SIG-M5 (cell line): ENCODE data around the gene TFPI.

Experiments used
- DNase-seq: peaks from one replicate; lab custom pipeline; 2025; lab: John Stamatoyannopoulos, UW

Gene TFPI

DNA sequence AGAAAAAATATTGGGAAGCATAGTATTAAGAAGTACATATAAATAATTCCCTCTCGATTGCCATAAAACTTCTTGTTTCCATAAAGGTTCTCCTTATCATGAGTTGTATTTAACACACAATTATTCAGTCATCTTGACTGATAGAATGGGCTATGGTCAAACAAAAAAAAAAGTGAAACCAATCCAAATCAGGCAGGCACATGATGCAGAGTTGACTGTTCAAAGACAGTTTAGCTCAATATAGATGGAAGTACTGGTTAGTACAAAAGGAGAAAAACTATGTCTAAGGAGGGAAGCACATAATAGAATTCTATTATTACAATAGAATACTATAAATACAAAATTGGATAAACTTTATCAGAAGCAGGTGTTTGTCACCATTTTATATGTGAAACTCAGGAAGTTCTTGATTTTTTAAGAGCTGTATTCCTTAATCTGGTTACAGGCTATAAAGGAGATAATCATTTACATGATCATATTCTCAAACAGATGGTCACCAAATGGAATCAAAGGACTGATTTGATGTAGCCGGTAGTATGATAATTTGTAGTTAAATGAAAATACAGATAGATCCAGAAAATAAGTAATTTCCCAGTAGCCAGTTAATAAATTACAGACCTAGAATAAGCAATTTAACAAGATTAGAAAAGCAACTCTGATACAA, 88.0 kb downstream of the TFPI start:
- DNase-seq, result no peak

DNA sequence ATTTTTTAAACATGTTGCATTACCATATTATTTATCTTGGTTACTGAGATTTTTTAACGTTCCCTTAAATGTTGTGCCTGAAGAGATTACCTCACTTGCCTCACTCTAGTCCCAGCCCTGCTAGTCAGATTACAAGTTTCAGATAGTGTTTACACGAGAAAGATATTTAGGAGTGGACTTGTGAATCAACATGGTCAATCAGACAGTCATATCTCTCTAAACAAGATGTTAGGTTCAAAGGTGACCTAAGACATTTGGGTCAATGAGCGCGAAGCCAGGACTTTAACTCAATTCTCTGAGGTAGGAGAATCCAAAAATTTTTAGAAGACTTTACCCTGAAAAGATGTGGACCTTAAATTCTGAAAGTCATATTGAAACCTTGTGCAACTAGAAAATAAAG, 91.4 kb downstream of the TFPI start:
- no peak for DNase-seq

DNA sequence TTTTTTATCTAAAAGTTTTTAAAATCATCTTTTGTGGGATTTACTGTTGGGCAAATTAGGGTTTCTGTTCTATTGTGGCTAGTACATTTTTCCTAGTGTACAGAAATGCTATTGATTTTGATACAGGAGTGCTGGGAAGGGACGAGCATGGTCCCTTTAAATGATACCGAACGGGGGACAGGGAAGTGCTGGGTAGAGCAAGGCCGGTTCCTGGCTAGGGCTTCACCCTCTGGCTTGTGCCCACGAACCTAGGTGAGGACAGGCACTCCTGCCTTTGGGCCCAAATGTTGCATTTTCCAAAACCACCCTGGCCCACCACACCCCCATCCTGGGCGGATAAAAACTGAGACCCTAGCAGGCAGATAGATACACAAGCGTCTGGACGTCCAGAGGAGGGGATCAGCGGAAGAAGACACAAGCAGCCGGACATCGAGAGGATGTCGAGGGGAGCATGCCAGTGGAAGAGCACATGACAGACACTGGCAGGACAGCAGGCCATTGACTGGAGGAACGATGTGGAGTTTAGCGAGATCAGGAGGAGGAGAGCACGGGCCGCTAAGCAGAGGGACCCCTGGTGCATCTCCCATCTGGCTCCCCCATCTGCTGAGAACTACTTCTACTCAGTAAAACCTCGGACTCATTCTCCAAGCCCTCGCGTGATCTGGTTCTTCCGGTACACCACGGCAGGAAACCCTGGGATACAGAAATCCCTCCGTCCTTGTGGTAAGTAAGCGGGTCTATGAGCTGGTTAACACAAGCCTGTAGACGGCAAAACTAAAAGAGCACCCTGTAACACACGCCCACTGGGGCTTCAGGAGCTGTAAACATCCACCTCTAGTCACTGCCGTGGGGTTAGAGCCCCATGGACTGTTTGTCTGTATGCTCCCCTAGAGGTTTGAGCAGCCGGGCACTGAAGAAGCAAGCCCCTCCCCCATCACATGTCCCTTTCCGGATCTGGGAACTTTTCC, 92.7 kb downstream of the TFPI start:
- no peak for DNase-seq

DNA sequence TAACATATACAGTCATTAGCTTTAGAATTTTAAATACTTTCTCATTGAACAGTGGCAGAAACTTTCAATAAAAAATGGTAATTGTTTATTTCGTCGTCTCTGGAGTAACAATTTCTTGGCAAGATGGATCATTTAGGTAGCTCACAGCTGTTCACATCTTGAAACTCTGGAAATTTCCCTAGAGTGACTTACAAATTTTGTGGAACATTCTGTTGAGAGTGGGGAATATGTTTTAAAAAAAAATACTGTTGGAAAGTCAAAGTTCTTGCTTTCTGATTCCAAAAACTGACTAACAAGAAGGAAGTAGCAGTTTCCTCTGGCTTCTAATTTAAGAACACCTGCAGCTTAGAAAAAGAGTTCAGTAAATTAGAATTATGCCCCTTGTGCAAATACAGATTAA, 95.0 kb downstream of the TFPI start:
- no peak for DNase-seq

DNA sequence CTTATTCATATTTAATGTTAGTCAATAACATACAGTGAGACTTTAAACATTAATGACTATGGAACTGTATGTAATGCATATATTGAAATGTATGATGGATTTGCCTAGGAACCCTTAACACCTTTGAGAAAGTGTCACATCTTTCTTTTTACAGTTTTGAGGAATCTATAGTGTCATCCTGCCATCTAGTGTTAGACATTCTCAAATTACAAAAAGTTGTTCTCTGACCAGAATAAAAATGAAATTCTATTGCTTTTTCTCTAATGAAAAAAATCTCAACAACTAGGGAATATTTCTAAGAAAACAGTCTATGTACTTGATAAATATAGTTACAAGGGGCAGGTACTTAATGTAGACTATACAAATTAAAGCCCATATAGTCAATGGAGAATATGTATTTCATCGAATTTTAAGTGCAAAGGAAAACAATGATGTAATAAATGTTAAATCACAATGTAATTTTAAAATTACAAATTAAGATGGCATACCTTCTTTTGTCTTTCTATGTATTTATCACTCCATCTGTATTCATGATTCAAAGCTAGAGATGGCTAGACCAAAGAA, 101.1 kb downstream of the TFPI start:
- no peak for DNase-seq

DNA sequence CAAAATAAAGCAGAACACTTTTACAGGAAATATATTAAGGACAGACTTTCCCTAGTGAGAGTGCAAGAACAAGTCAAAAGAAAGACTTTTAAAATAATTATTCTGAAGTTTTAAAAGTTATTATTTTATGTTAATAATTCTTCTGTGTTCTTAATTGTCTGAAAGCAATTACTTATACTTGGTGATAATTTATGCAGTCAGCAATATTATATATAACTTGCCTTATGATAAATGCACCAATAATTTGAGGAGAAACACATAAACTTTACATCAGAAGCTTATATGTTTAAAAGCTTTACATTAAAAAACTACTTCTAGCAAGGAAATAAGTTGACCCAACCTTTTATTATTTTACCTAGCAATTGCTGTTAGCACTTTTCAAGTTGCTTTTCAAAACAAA, 102.7 kb downstream of the TFPI start:
- no peak for DNase-seq

DNA sequence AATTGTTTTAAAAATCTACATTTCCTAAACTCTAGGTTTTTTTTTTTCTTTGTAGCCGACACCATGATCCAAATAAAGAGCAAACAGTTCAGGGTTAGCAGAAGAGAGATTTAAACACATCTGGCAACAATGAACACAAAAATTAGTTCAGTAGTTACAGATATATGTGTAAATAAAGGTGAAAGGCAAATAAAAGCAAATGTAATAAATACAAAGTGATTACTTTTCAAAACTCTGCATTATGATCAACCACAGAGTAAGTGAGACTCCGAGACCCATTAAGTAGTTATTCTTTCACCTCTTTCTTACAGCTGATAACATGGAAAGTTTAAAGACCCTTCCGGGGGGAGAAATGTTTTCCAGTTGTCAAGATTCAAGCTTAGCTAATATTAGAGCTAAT, 106.9 kb downstream of the TFPI start:
- no peak for DNase-seq

DNA sequence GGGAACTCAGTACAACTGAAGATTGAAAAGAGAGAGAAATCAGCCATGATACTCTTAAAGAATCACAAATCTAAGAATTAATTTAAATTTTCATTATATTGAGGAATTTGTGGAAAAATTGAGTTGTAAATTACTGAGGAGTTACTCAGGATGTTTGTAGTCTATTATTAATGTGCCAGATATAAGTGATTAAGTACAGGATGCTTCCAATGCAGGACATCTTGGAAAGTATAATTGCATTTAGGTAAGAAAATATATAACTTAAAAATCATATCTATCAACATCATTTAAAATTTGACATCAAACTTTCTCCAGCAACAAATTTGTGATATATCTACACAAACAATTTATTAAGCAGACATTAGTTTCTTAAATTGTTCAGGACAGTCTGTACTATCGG, 107.5 kb downstream of the TFPI start:
- DNase-seq, result no peak

DNA sequence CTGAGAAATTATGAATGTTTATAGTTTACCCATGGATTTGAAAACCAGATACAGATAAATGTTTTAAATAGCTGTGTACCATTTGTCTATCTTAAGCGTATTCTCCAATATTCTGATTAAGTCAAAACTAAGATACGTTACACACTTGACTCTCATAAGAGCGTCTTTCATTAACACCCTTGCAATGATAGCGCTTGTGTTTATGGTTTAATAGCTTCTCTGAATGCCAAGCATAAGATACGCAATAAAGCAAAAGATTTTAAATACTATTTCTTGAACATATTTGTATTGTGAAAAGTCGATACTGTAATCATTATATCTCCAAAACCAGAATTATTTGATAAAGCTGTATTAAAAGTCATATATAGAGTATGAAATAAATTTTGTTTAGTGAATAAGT, 109.2 kb downstream of the TFPI start:
- DNase-seq, result no peak

DNA sequence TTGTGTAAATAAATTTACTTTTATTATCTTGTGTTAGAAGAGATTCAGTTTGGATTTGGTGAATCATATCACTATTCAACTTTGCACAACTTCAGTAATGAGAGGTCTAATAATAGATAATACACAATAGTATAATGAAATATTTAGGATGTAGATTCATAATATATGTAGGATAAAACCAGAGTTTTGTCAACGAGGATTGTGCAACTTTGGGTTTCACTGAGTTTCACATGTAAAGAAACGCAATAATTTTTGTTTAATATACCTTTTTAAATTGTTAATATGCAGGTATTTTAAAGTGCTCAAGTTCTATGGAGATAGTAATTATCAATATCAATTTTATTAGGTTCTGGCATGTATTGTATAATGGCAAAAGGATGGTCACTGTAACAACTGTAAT, 111.5 kb downstream of the TFPI start:
- no peak for DNase-seq

DNA sequence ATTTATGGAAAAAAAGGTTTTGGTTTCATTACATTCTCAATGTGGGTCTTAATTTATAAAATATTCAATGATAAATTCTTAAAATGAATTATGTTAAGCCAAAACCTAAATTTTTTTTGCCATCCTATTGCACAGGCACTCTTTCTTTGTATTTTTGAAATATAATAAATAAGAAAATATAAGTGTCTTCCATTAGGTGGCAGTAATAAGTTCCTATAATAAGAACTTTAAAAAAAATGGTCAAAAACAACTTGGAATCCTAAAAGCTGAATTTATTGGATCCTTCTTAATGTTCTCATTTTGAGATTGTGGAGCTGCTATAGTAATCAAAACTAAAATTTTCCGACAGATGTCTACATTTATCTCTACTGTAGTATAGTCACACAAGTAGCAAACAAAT, 111.9 kb downstream of the TFPI start:
- DNase-seq, result no peak

DNA sequence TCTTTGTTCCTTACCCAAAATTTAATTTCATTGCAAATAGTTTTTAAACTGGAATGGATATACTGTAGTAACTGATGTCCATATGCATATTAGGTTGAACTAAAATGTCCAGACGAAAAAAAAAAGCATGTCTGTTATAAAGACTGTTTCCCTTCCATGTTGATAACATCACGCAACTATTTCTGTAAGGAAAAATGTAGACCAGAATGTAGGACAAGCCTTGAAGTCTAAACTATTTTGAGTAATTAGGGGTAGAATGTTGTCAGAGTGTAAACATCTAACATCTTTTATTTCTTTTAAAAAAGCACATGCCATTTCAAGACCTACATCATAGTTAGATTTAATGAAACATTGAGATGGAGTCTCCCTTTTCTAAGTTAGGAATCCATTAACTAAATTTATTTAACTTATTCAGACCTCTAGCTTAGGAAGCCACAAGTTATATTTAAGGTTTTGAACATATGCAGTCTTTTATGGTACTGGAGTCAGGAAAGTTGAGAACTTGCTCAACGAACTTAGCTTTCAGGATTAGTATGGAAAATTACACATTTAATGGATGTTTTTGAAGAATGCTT, 114.0 kb downstream of the TFPI start:
- DNase-seq, result no peak

DNA sequence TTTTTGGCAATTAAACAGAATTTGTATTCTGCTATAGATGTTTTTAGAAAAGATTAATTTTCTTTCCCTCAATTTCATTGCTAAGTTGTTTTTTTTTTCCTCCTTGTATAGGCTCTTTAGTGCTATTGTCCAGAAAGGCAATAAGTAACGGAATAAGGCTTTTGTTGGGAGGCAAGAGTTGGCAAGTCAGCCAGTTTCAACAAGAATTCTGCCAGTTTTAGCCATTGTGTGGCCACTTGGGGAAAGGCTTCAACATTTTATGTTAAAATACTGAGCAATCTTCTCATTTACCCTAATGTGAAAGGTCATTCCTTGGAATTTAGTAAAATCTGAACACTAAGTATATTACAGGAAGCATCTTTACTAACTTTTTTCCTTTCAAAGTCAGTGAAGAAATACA, 115.8 kb downstream of the TFPI start:
- no peak for DNase-seq

DNA sequence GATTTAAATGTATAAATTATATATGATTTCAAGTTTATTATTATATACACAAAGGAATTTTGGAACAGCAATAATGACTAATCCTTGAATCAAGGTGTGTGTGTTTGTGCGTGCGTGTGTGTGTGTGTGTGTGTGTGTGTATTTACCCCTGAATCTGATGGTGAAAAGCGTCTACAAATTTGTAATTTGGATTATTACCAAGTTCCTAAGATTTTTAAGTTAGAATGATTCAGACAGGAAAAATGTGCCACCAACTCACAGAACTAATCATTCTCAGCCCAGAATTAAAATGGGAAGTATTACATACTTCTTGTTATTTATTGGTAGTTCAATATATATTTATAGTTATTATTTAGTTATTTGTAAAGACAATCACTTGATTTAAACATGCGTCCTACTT, 118.5 kb downstream of the TFPI start:
- DNase-seq, result no peak

DNA sequence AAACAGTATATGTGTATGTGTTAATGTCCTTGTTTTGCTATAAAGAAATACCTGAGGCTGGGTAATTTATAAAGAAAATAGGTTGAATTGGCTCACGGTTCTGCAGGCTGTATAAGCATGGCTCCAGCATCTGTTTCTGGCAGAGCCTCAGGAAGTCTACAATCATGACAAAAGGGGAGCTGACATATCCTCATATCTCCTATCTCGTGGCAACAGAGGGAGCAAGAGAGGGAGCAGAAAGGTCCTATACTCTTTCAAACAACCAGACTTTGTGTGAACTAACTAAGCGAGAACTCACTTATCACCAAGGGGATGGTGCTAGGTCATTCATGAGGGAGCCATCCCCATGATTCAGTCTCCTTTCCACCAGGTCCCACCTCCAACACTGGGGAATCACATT, 119.2 kb downstream of the TFPI start:
- DNase-seq, result no peak

DNA sequence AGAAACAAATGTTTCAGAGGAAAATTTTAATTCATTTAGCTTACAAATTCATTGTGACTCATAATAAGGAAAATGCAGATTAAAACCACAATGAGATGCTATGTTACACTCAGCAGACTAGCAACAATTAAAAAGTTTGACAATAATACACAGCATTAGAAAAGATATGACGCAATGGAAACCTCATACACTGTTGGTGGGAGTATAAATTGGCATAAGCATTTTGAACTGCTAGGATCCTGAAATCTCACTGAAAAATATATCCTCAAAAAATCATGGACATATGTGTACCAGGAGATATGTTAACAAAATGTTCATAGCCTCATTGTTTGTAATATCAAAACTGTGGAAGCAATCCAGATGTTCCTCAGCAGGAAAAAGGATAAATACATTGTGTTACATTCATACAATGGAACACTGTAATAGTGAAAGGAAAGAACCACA, 119.9 kb downstream of the TFPI start:
- no peak for DNase-seq

DNA sequence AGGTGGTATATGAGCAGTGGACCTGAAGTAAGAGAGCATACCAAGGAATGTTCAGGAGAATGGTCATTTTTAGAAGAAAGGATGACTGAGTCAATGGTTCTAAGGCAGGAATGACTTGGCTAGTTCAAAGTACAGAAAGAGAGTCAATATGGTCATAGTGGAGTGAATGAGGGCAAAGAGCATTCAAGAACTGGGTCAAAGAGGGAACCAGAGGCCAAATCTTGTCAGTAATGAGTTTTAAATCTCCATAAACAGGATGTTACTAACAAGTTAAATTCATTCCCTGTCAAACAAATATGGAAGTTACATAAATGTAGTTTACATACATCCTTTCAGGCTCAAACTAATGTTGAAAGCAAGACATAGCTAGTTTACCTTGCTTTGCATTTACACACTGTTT, 122.3 kb downstream of the TFPI start:
- no peak for DNase-seq

DNA sequence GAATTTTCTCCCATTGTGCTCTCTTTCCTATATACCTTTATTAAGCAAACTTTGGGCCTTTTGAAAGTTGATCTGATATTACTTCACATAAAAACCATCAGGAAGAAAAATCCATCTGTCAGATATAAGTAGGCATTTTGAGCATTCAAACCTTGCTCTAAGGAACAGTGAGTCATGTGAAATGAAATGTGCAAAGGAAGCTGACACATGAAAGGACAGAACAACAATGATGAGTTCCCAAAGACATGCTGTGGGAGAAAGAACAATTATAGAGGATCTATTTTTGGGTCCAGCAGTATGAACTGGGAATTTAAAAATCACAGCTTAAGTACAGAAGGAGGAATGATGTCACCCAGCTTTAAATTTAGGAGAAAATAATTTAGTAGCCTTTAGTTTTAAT, 124.2 kb downstream of the TFPI start:
- DNase-seq, result no peak

DNA sequence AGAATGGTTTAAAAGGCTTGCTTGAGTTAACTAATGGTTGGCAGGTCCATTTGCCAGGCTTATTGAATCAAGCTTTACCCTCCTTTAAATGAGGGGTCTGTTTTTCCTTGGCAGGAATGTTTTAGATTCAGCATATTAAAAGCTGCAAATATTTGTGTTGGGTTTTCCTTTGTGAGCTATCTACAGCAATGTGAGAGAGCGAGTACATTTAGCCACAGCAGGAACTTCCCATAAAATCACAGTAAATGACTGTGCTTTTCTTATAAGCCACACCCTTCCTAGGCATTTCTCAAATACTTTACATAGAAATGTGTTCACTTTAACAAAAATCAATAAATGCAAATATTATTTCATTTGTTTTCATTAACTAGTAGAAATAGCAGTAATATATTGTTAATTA, 130.1 kb downstream of the TFPI start:
- DNase-seq, result no peak

DNA sequence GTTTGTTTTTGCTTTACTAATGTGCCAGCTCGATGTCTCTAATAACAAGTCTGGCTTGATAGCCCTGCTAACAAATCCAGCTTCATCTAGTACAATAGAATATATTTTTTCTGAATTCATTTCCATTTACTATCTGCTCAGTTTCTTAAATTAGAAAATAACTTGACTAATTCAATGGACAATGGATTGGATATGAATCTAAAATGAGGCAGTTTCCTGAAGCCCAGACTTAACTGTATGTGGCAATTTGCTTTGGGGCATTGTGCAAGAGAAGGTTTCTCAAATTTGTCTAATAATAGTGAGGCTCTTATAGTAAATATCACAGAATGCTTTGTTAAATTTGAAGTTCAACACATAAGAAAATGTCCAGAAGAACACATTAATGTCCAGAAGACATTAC, 132.0 kb downstream of the TFPI start:
- no peak for DNase-seq

DNA sequence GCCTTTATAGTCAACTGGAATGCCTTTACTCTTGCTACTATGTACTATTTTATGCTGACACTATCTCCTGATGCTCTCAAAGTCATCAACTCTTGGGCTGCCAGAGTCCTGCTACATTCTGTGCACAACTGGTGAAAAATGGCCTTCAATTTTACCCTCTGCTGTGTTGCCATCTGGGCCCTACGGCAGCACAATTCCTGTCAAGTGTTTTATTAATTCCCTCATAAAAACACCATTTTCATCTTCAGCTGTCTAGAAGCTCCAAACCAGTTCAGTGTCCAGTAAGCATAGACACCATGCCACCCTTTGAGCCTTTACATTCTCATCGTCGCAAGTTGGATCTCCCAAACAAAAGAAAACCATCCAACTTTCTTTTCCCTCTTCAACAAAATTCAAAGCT, 132.7 kb downstream of the TFPI start:
- no peak for DNase-seq

DNA sequence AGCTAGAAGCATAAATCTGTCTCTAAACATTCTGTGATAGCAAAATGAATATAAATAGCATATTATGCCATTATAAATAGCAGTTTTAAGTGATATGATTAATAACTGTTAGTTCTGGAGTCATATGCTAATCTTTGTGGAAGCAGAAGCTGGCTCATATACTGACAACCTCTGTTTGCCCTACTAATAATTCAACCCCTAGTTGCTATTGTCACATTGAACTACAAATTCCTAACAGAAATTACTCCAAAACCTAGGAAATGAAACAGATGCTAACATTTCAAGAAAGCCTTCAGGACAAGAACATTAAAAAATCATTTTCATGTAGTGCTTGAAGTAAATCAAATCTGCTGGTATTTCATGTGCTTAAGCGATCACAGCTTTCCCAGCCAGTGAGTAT, 134.4 kb downstream of the TFPI start:
- DNase-seq, result no peak

DNA sequence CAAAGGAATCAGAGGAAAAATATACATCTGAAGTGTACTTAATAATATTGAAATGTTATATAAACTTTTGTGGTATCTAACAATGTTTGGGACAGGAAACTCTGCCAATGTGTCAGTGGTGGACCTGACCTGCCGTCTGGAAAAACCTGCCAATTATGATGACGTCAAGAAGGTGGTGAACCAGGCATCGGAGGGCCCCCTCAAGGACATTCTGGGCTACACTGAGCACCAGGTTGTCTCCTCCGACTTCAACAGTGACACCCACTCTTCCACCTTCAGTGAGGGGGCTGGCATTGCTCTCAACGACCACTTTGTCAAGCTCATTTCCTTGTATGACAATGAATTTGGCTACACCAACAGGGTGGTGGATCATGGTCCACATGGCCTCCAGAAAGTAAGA, 138.8 kb downstream of the TFPI start:
- DNase-seq, result no peak
